Right ventricle myocardium superior (tissue), 1 donor: ENCODE measurements around the gene ABCB11. TPM values are rescaled to one million over a fixed set of nuclear protein-coding genes. Genes with fewer than 3 reads are reported as not detected.
A peak's percentile ranks its signal among the peaks of the same experiment; 100 is the strongest.

ENCODE experiments used
- ATAC-seq: fragments of 200-7000 bp; cut with Tn5 transposase; one replicate; pipeline ENCODE4 v1.9.1; 2020; ENCODE audit warnings: mild to moderate bottlenecking; ENCODE audit not compliant: poor library complexity
- DNase-seq: peaks from one replicate; pipeline ENCODE4 v3.0.0-alpha.2; 2020
- intact Hi-C: fragments of 100-400 bp; cut with DNase I; formaldehyde crosslinking; loops from one replicate; pipeline ENCODE4 v1.11.2; 2022
- total RNA-seq: library from RNA; stranded (reverse); fragmentation: NEBNext Ultra II Directional; extraction: Animal tissue kit (Norgen Biotek cat#: 25700); gene quantifications from one replicate; pipeline ENCODE4 v1.2.1, GENCODE V29; 2021
- donor health status: DM: no; HTN: yes; CAD: no; lungs with severe emphysema.

Gene ABCB11
- total RNA-seq, 1 donor from 2014 or later = 0.13 TPM

- DNase-seq = no peak
- ATAC-seq = peak; percentile 59
- intact Hi-C loops = no loop called here
Measured at GRCh38 chr2:169047256-169048250, 16.4 kb upstream of the ABCB11 start.

DNA sequence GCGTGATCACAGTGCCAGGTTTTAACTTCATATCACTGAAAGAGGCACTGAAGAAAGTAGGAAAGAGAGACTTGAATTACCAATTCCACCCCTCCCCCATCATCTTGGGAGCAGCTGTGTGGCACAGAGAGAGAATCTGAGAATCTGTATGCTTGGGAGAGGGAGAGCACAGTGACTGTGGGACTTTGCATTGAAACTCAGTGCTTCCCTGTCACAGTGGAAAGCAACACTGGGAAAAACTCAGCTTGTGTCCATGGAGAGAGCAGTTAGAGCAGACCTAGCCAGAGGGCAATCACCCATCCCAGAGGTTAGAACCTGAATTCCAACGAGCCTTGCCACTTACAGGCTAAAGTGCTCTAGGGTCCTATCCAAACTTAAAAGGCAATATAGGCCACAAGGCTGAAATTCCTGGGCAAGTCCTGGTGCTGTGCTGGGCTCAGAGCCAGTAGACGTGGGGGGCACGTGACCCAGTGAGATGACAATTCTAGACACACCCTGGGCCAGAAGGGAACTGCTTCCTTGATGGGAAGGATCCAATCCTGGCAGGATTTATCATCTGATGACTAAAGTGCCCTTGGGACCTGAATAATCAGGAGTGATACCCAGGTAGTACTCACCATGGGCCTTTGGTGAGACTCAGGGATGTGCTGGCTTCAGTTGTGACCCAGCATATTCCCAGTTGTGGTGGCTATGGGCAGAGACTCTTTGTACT is 15.5 kb upstream of the ABCB11 start:
- intact Hi-C loops = no loop called here
- DNase-seq (no peak), ATAC-seq (no peak)

DNA sequence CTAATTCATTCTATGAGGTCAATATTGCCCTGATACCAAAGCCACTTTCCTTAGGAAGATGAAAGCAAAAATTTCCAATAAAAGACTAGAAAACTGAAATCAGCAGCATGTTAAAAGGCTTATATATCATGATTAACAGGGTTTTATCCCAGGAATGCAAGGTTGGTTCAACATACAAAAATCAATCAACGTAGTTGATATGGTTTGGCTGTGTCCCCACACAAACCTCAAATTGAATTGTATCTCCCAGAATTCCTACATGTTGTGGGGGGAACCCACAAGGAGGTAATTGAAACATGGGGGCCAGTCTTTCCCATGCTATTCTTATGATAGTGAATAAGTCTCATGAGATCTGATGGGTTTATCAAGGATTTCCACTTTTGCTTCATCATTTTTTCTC is 11.7 kb upstream of the ABCB11 start:
- intact Hi-C loops = no loop called here
- no peak for DNase-seq
- no peak for ATAC-seq

DNA sequence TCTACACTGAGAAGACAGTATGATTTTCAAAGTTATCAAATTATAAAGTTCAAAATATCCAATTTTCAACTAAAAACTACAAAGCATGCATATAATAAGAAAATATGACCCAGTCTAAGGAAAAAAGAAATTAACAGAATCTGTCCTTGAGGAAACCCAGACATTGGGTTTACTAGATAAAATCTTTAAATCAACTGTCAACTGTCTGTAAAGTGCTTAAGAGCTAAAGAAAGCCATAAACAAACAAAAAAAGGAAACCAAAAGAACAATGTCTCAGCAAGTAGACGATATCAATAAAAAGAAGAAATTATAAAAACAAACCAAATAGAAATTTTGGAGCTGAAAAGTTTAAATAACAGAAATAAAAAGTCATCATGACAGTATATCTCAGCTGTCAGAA is 10.5 kb upstream of the ABCB11 start:
- intact Hi-C loops = no loop called here
- no peak for ATAC-seq

DNA sequence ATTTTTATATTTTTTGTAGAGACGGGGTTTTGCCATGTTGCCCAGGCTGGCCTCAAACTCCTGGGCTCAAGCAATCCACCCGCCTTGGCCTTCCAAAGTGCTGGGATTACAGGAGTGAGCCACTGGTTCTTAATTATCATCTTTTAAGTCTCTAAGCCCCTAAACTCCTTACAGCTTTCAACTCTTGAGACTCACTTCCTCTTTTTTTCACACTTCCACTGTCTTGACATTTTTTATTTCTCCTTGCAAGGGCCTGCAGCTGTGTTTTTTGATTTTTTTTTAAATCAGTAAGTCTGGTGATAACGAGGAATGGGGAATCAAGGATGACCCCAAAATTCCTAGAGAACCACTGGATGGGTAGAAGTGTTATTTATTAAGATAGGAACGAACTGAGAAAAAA is 8.6 kb upstream of the ABCB11 start:
- ATAC-seq = no peak
- intact Hi-C loops = no loop called here
- no peak for DNase-seq

More for the DNA sequence above, 10.5 kb upstream of the ABCB11 start:
- DNase-seq = no peak

DNA sequence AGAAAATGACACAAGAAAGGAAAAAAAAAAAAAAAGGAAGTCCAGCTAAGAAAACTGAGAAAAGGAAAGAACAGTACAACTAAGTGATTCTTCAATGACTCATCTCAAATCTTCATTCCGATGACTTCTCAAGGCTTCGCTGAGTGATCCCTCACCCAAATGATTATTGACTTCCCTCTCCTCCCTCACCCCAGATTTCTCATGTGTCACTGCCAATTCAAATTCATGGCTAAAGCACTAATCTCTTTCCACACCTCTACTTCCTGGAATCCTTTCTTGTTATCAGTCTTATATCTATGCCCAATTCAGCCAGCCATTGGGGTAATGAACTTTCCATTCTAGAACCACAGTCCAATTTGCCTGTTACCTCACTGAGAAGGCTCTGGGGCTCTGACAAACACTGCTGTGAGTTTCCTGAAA is 7.2 kb upstream of the ABCB11 start:
- ATAC-seq = no peak
- intact Hi-C loops = no loop called here
- DNase-seq = no peak

- ATAC-seq (no peak), DNase-seq (no peak)
- intact Hi-C loops = no loop called here
Measured at GRCh38 chr2:169036736-169037440, 5.8 kb upstream of the ABCB11 start.

DNA sequence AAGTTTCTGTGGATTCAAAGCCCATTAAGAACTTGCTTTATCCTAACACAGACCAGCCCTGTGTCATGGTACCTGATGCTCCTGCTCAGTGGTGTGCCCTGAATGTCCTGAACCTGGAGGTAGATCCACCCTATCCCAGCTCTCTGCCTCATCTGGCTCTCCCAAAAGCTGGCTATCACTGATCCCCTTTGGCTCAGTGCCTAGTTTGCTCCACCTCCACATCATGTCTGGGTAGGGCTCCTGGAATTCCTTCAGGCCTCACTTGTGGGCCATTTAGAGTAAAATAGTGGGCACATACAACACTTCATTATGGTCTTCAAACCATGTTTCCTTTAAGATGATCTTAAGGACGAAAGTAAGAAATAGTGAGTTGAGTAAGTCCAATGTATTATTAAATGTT is 4.8 kb upstream of the ABCB11 start:
- ATAC-seq = no peak
- intact Hi-C loops = no loop called here
- no peak for DNase-seq

DNA sequence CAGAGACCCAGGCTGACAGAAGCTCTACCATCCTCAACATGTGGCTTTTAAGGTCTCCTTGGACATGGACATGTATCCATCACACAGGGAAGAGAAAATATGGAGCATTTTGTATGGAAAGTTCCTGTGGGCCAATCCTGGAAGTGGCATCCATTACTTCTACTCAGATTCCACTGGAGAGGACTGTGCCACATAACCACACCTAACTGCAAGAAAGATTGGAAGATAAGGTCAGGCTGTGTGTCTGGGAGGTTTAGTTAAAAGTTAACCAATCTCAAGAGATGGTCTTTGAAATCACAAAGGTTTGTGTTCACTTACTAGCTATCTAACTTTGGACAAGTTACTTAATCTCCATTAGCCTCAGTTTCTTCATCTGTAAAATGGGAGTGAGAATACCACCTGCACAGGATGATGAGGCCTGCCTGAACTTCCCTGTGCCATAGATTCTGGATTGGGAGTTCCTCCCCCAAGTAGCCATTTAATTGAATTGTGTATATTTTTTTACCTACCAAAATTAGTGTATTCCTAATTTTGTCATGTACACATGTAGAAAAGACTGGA is 3.9 kb upstream of the ABCB11 start:
- DNase-seq (no peak), ATAC-seq (no peak)
- intact Hi-C loops = no loop called here

- intact Hi-C loops = no loop called here
- DNase-seq = no peak
- no peak for ATAC-seq
Measured at GRCh38 chr2:169034256-169034655, 3.1 kb upstream of the ABCB11 start.

- ATAC-seq = no peak
- intact Hi-C loops = no loop called here
Measured at GRCh38 chr2:169029341-169029740, 1.8 kb downstream of the ABCB11 start.

GRCh38 chr2:169027234-169027633 is 3.9 kb downstream of the ABCB11 start:
- ATAC-seq = no peak
- intact Hi-C loops = no loop called here
- DNase-seq = no peak

More at GRCh38 chr2:169029341-169029740, 1.8 kb downstream of the ABCB11 start:
- no peak for DNase-seq

- no peak for DNase-seq
- no peak for ATAC-seq
- intact Hi-C loops = no loop called here
Measured at GRCh38 chr2:169026056-169026455, 5.1 kb downstream of the ABCB11 start.

DNA sequence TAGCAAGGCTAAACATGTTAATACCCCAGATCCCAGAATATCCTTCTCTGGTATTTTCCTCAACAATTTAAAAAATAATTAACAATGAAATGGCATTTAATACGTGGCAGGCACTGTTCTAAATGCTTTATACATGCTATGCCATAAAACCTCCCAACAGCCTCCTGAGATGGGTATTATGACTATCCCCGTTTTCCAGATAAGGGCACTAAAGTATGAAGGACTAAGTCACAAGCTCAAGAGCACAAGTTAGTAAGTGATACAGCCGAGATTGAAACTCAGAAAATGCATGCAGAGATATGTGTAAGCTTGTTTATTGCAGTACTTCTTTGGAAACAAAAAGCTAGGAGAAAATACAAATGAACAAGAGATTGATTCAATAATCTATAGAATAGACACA is 8.0 kb downstream of the ABCB11 start:
- DNase-seq (no peak), ATAC-seq (no peak)
- intact Hi-C loops = no loop called here

- ATAC-seq (no peak), DNase-seq (no peak)
- intact Hi-C loops = no loop called here
Measured at GRCh38 chr2:169018390-169018789, 12.7 kb downstream of the ABCB11 start.

GRCh38 chr2:169015943-169016342 is 15.2 kb downstream of the ABCB11 start:
- ATAC-seq (no peak), DNase-seq (no peak)
- intact Hi-C loops = no loop called here

- no peak for ATAC-seq
- DNase-seq = no peak
- intact Hi-C loops = no loop called here
Measured at GRCh38 chr2:169014780-169015179, 16.3 kb downstream of the ABCB11 start.

GRCh38 chr2:169013628-169014026 is 17.5 kb downstream of the ABCB11 start:
- intact Hi-C loops = no loop called here
- ATAC-seq (no peak), DNase-seq (no peak)
